Kidney (tissue), 14 donors: ENCODE measurements around the gene GLG1. TPM values are rescaled to one million over a fixed set of nuclear protein-coding genes. Genes with fewer than 3 reads are reported as not detected.
"Not testable (repeated sequence)": the region's sequence is repeated elsewhere in the genome, so short reads cannot be mapped to it uniquely, and the experiment has no call there.

Experiments used
- DNase-seq, 5 donors: peaks; one replicate each; pipeline ENCODE4 v3.0.0-alpha.2; 2013 to 2020
- FAIRE-seq: peaks from 2 replicates; lab custom pipeline; 2012; peaks lifted over from hg19 to GRCh38; lab: Jason Lieb, UNC
- H3K27ac ChIP-seq, 2 donors: one replicate each; pipeline ENCODE4 v1.7.0; 2013; ENCODE audit warnings: low read depth in 2 of 2, low read length in 2 of 2, inconsistent platforms in 1 of 2
- H3K27me3 ChIP-seq: one replicate; pipeline ENCODE4 v1.7.1; 2013; ENCODE audit warnings: low read length, inconsistent platforms; ENCODE audit not compliant: control insufficient read depth, insufficient read depth
- H3K36me3 ChIP-seq, 3 donors: one replicate each; pipeline versions ENCODE4 v1.7.0 to v1.7.1; 2013; ENCODE audit warnings: low read length in 3 of 3, control low read depth in 1 of 3, inconsistent platforms in 1 of 3; ENCODE audit not compliant: insufficient read depth in 3 of 3, control insufficient read depth in 2 of 3
- H3K4me1 ChIP-seq, 3 donors: one replicate each; pipeline versions ENCODE4 v1.7.0 to v1.7.1; 2013; ENCODE audit warnings: low read length in 3 of 3, inconsistent platforms in 1 of 3, low read depth in 1 of 3; ENCODE audit not compliant: control insufficient read depth in 2 of 3, insufficient read depth in 2 of 3
- H3K4me3 ChIP-seq, 3 donors: one replicate each; pipeline versions ENCODE4 v1.7.0 to v1.8.1; 2013; ENCODE audit warnings: low read length in 3 of 3, control low read depth in 1 of 3, inconsistent platforms in 1 of 3
- H3K9ac ChIP-seq, 3 donors: one replicate each; pipeline versions ENCODE4 v1.7.0 to v1.7.1; 2013; ENCODE audit warnings: low read length in 3 of 3, control low read depth in 1 of 3, inconsistent platforms in 1 of 3
- H3K9me3 ChIP-seq, 3 donors: one replicate each; pipeline versions ENCODE4 v1.7.0 to v1.7.1; 2013; ENCODE audit warnings: low read length in 3 of 3, control low read depth in 1 of 3, inconsistent platforms in 1 of 3; ENCODE audit not compliant: control insufficient read depth in 2 of 3, insufficient read depth in 1 of 3
- intact Hi-C: fragments of 100-400 bp; cut with DNase I; formaldehyde crosslinking; loops from one replicate; pipeline ENCODE4 v1.11.1; 2022
- polyA plus RNA-seq: library from polyadenylated mRNA; stranded (reverse); fragments of 350-450 nt; fragmentation: Illumina TruSeq; extraction: RNeasy Lipid Tissue Mini Kit (QIAGEN cat#74804); gene quantifications from one replicate; pipeline ENCODE4 v1.2.3, GENCODE V29; 2014; ENCODE audit warnings: low read depth, low replicate concordance; ENCODE audit not compliant: insufficient read depth
- total RNA-seq: library from RNA; stranded (reverse); fragmentation: NEBNext Ultra II Directional; extraction: Animal tissue kit (Norgen Biotek cat#: 25700); gene quantifications from one replicate; pipeline ENCODE4 v1.2.1, GENCODE V29; 2021
- TF ChIP-seq, protein P1 (sequence below): IDR thresholded peaks from 3 replicates; pipeline ENCODE4 v1.5.1; 2012; ENCODE audit warnings: mild to moderate bottlenecking, moderate library complexity, borderline replicate concordance; ENCODE audit not compliant: insufficient read depth; ENCODE audit errors: extremely low read depth
- donor health status: control.
- donor health status: control.
- donor health status: control.
- donor health status: control.
- donor health status: control.
- donor health status: DM: yes; HTN: yes; CAD: no.
- donor health status: Normal renal cell carcinoma (clear cell type).

The GLG1 gene
- total and polyA plus RNA-seq, 2 donors from 2014 or later: 58.8 to 167 TPM

DNA sequence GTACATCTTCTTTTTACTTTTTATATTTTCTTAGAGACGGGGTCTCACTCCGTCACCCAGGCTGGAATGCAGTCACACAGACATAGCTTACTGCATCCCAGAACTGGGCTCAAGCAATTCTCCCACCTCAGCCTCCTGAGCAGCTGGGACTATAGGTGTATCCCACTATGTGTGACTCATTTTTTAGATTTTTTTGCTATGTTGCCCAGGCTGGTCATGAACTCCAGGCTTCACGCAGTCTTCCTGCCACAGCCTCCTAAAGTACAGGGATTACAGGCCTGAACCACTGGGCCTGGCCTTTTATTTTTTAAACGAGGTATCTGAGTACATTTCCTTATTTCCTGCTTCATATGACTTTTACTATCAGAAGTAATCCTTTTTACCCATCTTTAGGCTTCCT lies 48.0 kb downstream of the GLG1 start:
- H3K9ac ChIP-seq: no peak overlapping the region
- FAIRE-seq (no peak), DNase-seq (no peak)
- H3K27me3 ChIP-seq: no peaks in the 10 kb centered on the region
- intact Hi-C loops: no loop called here
- peaks cover 0 to 2% (median 0%) of the 10 kb centered on the region in 3 donors for H3K4me1 ChIP-seq
- no peaks in the 10 kb centered on the region for H3K9me3 ChIP-seq
- TF ChIP-seq, protein P1, sequence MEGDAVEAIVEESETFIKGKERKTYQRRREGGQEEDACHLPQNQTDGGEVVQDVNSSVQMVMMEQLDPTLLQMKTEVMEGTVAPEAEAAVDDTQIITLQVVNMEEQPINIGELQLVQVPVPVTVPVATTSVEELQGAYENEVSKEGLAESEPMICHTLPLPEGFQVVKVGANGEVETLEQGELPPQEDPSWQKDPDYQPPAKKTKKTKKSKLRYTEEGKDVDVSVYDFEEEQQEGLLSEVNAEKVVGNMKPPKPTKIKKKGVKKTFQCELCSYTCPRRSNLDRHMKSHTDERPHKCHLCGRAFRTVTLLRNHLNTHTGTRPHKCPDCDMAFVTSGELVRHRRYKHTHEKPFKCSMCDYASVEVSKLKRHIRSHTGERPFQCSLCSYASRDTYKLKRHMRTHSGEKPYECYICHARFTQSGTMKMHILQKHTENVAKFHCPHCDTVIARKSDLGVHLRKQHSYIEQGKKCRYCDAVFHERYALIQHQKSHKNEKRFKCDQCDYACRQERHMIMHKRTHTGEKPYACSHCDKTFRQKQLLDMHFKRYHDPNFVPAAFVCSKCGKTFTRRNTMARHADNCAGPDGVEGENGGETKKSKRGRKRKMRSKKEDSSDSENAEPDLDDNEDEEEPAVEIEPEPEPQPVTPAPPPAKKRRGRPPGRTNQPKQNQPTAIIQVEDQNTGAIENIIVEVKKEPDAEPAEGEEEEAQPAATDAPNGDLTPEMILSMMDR: no peak
- H3K4me3 ChIP-seq: no peak overlapping the region
- peaks cover 0 to 2% (median 0%) of the 10 kb centered on the region in 3 donors for H3K36me3 ChIP-seq
- H3K27ac ChIP-seq: no peak overlapping the region

DNA sequence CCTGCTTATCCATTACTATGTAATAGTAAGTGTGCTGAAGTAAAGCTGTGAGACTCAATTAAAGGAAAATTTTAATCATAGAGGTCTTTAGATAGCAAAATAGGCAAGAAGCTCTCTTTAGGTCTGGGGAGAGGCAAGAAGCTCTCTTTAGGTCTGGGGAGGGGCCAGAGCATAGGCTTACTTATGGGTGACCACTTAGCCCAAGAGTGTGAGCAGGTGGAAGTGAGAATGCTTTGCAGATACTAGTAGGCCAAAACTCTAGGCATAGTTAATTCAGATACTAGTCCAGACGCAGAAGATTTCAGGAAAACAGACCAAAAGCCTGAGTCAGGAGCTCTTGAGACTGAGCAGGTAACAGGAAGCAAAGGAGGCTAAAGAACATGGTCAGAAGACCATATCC lies 49.6 kb downstream of the GLG1 start:
- FAIRE-seq: no peak
- no peak overlapping the region for H3K27ac ChIP-seq
- no peak overlapping the region for H3K9ac ChIP-seq
- no peaks in the 10 kb centered on the region for H3K36me3 ChIP-seq
- TF ChIP-seq, protein P1: no peak
- no peak overlapping the region for H3K4me3 ChIP-seq
- intact Hi-C loops: no loop called here
- no peak for DNase-seq
- H3K9me3 ChIP-seq: no peaks in the 10 kb centered on the region
- H3K27me3 ChIP-seq: no peaks in the 10 kb centered on the region
- peaks cover 0 to 2% (median 0%) of the 10 kb centered on the region in 3 donors for H3K4me1 ChIP-seq

DNA sequence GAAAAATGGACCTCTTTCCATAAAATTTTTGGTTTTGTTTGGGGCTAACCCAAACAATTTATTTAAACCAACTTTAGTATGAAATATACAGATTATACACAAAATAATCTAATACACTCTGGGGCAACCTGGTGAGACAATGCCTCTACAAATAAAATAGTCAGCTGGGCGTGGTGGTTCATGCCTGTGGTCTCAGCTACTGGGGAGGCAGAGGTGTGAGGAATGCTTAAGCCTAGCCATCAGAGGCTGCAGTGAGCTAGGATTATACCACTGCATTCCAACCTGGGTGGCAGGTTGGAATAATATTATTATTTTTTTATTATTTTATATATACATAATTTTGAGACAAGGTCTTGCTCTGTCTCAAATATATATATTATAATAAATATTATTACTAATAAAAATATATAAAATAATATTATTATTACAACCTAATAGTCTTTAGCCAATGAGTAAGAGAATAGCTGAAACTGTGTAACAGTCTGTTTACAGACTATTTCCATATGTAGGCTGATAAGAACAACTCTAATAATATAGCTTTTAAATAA lies 50.5 kb downstream of the GLG1 start:
- FAIRE-seq: no peak

DNA sequence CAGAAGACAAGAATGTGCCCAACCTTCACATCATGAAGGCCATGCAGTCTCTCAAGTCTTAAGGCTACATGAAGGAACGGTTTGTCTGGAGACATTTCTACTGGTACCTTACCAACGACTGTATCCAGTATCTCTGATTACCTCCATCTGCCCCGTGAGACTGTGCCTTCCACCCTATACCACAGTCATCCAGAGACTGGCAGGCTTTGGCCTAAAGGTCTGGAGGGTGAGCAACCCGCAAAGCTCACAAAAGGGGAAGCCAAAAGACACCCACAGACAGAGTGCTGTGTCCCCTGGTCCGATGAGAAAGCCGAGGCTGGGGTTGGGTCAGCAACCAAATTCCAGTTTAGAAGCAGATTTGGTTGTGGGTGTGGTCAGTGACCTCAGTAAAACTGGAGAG lies 54.6 kb downstream of the GLG1 start:
- FAIRE-seq, H3K27ac ChIP-seq, H3K27me3 ChIP-seq, H3K4me1 ChIP-seq, intact Hi-C loops, H3K9me3 ChIP-seq, H3K4me3 ChIP-seq, H3K36me3 ChIP-seq, H3K9ac ChIP-seq, DNase-seq: not testable (repeated sequence)

More for the DNA sequence above, 50.5 kb downstream of the GLG1 start:
- H3K36me3 ChIP-seq: no peaks in the 10 kb centered on the region
- intact Hi-C loops: no loop called here
- H3K27me3 ChIP-seq: no peaks in the 10 kb centered on the region
- DNase-seq: no peak
- H3K9ac ChIP-seq: no peak overlapping the region
- no peak overlapping the region for H3K27ac ChIP-seq
- H3K4me1 ChIP-seq: peaks cover 0 to 2% (median 0%) of the 10 kb centered on the region in 3 donors
- TF ChIP-seq, protein P1: no peak
- H3K4me3 ChIP-seq: no peak overlapping the region
- no peaks in the 10 kb centered on the region for H3K9me3 ChIP-seq

DNA sequence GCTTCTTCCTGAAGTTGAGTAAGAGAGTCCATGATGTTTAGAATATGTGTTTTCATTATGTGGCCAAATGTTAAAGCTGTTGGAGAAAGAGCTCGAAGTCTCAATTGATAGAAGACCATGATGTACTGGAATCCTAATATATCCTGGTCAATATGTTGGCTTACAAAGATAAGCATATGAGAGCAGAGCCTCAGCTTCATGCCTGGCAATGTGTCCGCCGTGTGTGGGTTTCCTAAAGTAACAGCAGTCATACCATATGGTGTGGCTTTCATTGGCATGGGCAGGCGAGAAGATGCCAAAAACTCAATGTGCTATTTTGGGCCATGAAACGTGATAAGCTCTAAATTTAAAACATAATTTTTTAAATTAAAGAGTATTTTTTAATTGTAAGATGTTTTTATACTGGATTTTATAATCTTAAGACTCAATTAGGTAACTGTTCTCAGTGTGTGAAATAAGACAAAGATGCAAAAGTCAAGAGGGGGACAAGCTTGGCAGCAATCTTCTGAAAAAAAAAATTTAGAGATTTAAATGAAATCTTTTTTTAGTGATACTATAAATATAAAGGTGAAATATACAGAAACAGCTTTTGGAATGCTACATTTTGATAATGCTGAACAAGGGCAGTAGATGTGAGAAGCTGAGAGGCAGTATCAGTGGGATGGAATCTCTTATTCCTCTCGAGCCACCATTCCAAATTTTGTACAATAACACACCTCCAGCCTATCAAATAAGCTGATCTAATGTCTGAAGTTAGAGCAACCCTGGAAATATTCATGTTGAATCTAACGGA lies 56.5 kb downstream of the GLG1 start:
- H3K27ac ChIP-seq, H3K9me3 ChIP-seq, H3K36me3 ChIP-seq, DNase-seq, H3K27me3 ChIP-seq, intact Hi-C loops, H3K4me3 ChIP-seq, H3K9ac ChIP-seq, H3K4me1 ChIP-seq, FAIRE-seq: not testable (repeated sequence)

DNA sequence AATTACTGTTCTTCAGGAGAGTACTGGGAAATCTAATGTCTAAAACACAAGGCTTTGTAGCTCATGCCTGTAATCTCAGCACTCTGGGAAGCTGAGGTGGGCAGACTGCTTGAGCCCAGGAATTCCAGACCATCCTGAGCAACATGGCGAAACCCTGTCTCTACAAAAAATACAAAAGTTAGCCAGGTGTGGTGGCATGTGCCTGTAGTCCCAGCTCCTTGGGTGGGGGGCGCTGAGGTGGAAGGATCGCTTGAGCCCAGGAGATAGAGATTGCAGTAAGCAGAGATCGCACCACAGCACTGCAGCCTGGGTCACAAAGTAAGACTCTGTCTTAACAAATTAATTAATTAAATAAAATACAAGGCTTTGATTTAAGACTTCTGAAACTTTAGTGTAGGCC lies 60.8 kb downstream of the GLG1 start:
- H3K9ac ChIP-seq, H3K4me1 ChIP-seq, FAIRE-seq, H3K27me3 ChIP-seq, H3K27ac ChIP-seq, intact Hi-C loops, H3K4me3 ChIP-seq, DNase-seq, H3K36me3 ChIP-seq, H3K9me3 ChIP-seq: not testable (repeated sequence)
